ENCODE measurements around the gene TRIM40.
"Not testable (repeated sequence)": the region's sequence is repeated elsewhere in the genome, so short reads cannot be mapped to it uniquely, and the experiment has no call there.

DNA sequence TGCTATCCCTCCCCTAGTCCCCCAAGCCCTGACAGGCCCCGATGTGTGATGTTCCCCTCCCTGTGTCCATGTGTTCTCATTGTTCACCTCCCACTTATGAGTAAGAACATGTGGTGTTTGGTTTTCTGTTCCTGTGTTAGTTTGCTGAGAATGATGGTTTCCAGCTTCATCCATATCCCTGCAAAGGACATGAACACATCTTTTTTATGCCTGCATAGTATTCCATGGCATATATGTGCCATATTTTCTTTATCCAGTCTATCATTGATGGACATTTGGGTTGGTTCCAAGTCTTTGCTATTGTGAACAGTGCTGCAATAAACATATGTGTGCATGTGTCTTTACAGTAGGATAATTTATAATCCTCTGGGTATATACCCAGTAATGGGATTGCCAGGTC is 29.3 kb downstream of the TRIM40 start:
- TF ChIP-seq, protein P1, sequence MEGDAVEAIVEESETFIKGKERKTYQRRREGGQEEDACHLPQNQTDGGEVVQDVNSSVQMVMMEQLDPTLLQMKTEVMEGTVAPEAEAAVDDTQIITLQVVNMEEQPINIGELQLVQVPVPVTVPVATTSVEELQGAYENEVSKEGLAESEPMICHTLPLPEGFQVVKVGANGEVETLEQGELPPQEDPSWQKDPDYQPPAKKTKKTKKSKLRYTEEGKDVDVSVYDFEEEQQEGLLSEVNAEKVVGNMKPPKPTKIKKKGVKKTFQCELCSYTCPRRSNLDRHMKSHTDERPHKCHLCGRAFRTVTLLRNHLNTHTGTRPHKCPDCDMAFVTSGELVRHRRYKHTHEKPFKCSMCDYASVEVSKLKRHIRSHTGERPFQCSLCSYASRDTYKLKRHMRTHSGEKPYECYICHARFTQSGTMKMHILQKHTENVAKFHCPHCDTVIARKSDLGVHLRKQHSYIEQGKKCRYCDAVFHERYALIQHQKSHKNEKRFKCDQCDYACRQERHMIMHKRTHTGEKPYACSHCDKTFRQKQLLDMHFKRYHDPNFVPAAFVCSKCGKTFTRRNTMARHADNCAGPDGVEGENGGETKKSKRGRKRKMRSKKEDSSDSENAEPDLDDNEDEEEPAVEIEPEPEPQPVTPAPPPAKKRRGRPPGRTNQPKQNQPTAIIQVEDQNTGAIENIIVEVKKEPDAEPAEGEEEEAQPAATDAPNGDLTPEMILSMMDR (IDR thresholded peaks at IDR 0.05), result not testable (repeated sequence)
- TF ChIP-seq POLR2A (IDR thresholded peaks at IDR 0.05); POLR2AphosphoS5 (IDR thresholded peaks at IDR 0.05; ENCODE audit: insufficient read depth in 1 of 2, low read depth in 1 of 2): not testable (repeated sequence)

All from vagina (tissue), 2 donors.